Upper lobe of right lung (tissue), 1 donor: ENCODE data around the gene NCKAP5. TPM values are rescaled to one million over a fixed set of nuclear protein-coding genes. Genes with fewer than 3 reads are reported as not detected.
"Not testable (repeated sequence)": the region's sequence is repeated elsewhere in the genome, so short reads cannot be mapped to it uniquely, and the experiment has no call there.

Experiments
- ATAC-seq: fragments of 200-7000 bp; cut with Tn5 transposase; one replicate; pipeline ENCODE4 v1.9.1; 2020; ENCODE audit warnings: mild to moderate bottlenecking, moderate library complexity
- DNase-seq: peaks from one replicate; pipeline ENCODE4 v3.0.0-alpha.2; 2020
- H3K27ac ChIP-seq: fragments of 200-600 bp; one replicate; pipeline ENCODE4 v1.8.0; 2022
- H3K27me3 ChIP-seq: fragments of 200-600 bp; one replicate; pipeline ENCODE4 v1.8.0; 2022; ENCODE audit warnings: mild to moderate bottlenecking
- H3K36me3 ChIP-seq: fragments of 200-600 bp; one replicate; pipeline ENCODE4 v1.8.0; 2022
- H3K4me1 ChIP-seq: fragments of 200-600 bp; one replicate; pipeline ENCODE4 v1.8.0; 2022
- H3K4me3 ChIP-seq: fragments of 200-600 bp; one replicate; pipeline ENCODE4 v1.8.0; 2022; ENCODE audit warnings: mild to moderate bottlenecking
- H3K9me3 ChIP-seq: fragments of 200-600 bp; one replicate; pipeline ENCODE4 v1.8.0; 2022
- CTCF ChIP-seq: fragments of 200-600 bp; IDR thresholded peaks from one replicate; pipeline ENCODE4 v1.8.0; 2022; ENCODE audit warnings: antibody characterized with exemption
- intact Hi-C: fragments of 100-400 bp; cut with DNase I; formaldehyde crosslinking; loops from one replicate; pipeline ENCODE4 v1.11.0; 2022
- total RNA-seq: library from RNA; stranded (reverse); fragmentation: NEBNext Ultra II Directional; extraction: Animal tissue kit (Norgen Biotek cat#: 25700); gene quantifications from one replicate; pipeline ENCODE4 v1.2.1, GENCODE V29; 2021
- donor health status: DM: no; HTN: yes; CAD: no; lungs with severe emphysema.

The NCKAP5 gene
- total RNA-seq, 1 donor from 2014 or later: 40.8 TPM

- Histone ChIP-seq H3K9me3 (no peaks in the 10 kb centered on the region), H3K4me3 (no peak overlapping the region), H3K4me1 (no peaks in the 10 kb centered on the region), H3K27ac (no peak overlapping the region), H3K27me3 (no peaks in the 10 kb centered on the region), H3K36me3 (no peaks in the 10 kb centered on the region)
- ATAC-seq: no peak
- DNase-seq: no peak
- intact Hi-C loops: no loop called here
- TF ChIP-seq CTCF: no peak
Observed at GRCh38 chr2:132703396-132703795, 864.9 kb downstream of the NCKAP5 start.

GRCh38 chr2:132701810-132702209, 866.5 kb downstream of the NCKAP5 start:
- no peak for ATAC-seq
- Histone ChIP-seq H3K27me3 (no peaks in the 10 kb centered on the region), H3K9me3 (no peaks in the 10 kb centered on the region), H3K4me3 (no peak overlapping the region), H3K4me1 (no peaks in the 10 kb centered on the region), H3K36me3 (no peaks in the 10 kb centered on the region), H3K27ac (no peak overlapping the region)
- TF ChIP-seq CTCF: no peak
- DNase-seq: no peak
- intact Hi-C loops: no loop called here

GRCh38 chr2:132699802-132700201, 868.5 kb downstream of the NCKAP5 start:
- H3K4me1 ChIP-seq, intact Hi-C loops, H3K27ac ChIP-seq, H3K36me3 ChIP-seq, H3K9me3 ChIP-seq, H3K27me3 ChIP-seq, ATAC-seq, DNase-seq, H3K4me3 ChIP-seq: not testable (repeated sequence)

- H3K9me3 ChIP-seq, H3K36me3 ChIP-seq, H3K27ac ChIP-seq, DNase-seq, ATAC-seq, H3K4me3 ChIP-seq, intact Hi-C loops, H3K27me3 ChIP-seq, H3K4me1 ChIP-seq: not testable (repeated sequence)
Observed at GRCh38 chr2:132698347-132698746, 869.9 kb downstream of the NCKAP5 start.

DNA sequence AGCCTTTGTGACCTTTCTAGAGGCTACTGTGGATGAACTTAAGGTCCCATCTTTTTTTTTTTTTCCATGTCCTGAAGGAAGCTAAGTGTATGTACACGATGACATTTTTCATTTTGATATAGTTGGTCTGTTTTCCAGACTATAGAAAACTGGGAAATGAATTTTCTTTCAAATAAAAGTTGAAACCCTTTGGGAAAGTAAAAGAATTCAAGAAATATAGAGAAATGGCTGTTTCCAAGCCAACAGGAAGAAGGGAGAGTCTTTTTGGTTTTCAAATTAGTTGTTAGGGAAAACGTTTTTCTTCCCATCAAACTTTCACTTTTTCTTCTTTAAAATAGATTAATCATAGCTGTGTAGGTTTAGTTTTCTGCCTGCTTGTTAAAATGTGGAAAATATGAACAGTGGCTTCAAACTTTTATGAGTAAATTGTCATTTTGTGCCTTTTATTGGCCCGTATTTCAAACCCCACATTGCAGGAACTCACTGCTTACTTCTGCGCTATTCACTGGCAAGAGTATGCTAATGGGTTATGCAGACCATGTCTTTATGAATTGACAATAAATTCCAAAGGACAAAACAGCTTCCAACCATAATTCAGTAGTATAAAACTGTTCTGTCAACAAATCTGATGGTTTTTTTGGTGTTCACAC, 870.6 kb downstream of the NCKAP5 start:
- no peaks in the 10 kb centered on the region for H3K27me3 ChIP-seq
- H3K4me1 ChIP-seq: no peaks in the 10 kb centered on the region
- no peak overlapping the region for H3K27ac ChIP-seq
- ATAC-seq (no peak), DNase-seq (no peak)
- no peak overlapping the region for H3K4me3 ChIP-seq
- intact Hi-C loops: no loop called here
- TF ChIP-seq CTCF: no peak
- H3K36me3 ChIP-seq: no peaks in the 10 kb centered on the region
- H3K9me3 ChIP-seq: no peaks in the 10 kb centered on the region

GRCh38 chr2:132692816-132693215, 875.4 kb downstream of the NCKAP5 start:
- Histone ChIP-seq H3K27ac (no peak overlapping the region), H3K4me3 (no peak overlapping the region), H3K4me1 (no peaks in the 10 kb centered on the region), H3K36me3 (no peaks in the 10 kb centered on the region), H3K27me3 (no peaks in the 10 kb centered on the region), H3K9me3 (no peaks in the 10 kb centered on the region)
- TF ChIP-seq CTCF: no peak
- DNase-seq: no peak
- ATAC-seq: no peak
- intact Hi-C loops: no loop called here

- H3K9me3 ChIP-seq: no peaks in the 10 kb centered on the region
- H3K4me1 ChIP-seq: no peaks in the 10 kb centered on the region
- no peaks in the 10 kb centered on the region for H3K36me3 ChIP-seq
- TF ChIP-seq CTCF: no peak
- no peak for ATAC-seq
- intact Hi-C loops: no loop called here
- no peak overlapping the region for H3K27ac ChIP-seq
- no peak for DNase-seq
- no peak overlapping the region for H3K4me3 ChIP-seq
- no peaks in the 10 kb centered on the region for H3K27me3 ChIP-seq
Observed at GRCh38 chr2:132691556-132691955, 876.7 kb downstream of the NCKAP5 start.
